Panc1 (cell line): ENCODE measurements around the gene P2RY11. TPM values are rescaled to one million over a fixed set of nuclear protein-coding genes. Genes with fewer than 3 reads are reported as not detected.

Source experiments
- ATAC-seq: fragments of 200-7000 bp; cut with Tn5 transposase; 2 replicates; pipeline ENCODE4 v1.9.1; 2020; ENCODE audit warnings: mild to moderate bottlenecking, moderate library complexity
- BruUV-seq: library from RNA; stranded (reverse); fragments of 400-500 nt; replicated peaks from 2 replicates; lab custom pipeline; 2021; lab: Mats Ljungman, UMichigan
- CTCF ChIA-PET: fragments of 300-600 bp; sonication (Branson Sonifier 250); formaldehyde crosslinking; loops from one replicate; lab custom pipeline; 2022; ENCODE audit warnings: antibody characterized with exemption; lab: Charles Lee
- POLR2A ChIA-PET: fragments of 300-600 bp; sonication (Branson Sonifier 250); formaldehyde crosslinking; loops from one replicate; lab custom pipeline; 2022; ENCODE audit warnings: antibody characterized with exemption; lab: Charles Lee
- DNase-seq: peaks from one replicate; pipeline ENCODE4 v3.0.0-alpha.2; 2010; ENCODE audit warnings: low read depth, low spot score
- H3K27ac ChIP-seq: 2 replicates; pipeline ENCODE4 v1.5.1; 2011; ENCODE audit warnings: mild to moderate bottlenecking, low read length, inconsistent platforms
- H3K27me3 ChIP-seq: fragments of 200-500 bp; sonication (Bioruptor generic); 2 replicates; pipeline ENCODE4 v1.6.0; 2014; ENCODE audit warnings: low read length, inconsistent platforms; ENCODE audit not compliant: control insufficient read depth, insufficient read depth
- H3K36me3 ChIP-seq: fragments of 200-500 bp; sonication (Bioruptor generic); 2 replicates; pipeline ENCODE4 v1.5.1; 2014; ENCODE audit warnings: inconsistent platforms, mild to moderate bottlenecking, low read length, moderate library complexity; ENCODE audit not compliant: control insufficient read depth, insufficient read depth
- H3K4me1 ChIP-seq: 2 replicates; pipeline ENCODE4 v1.5.1; 2011; ENCODE audit warnings: inconsistent platforms, mild to moderate bottlenecking, low read length, moderate library complexity; ENCODE audit not compliant: control insufficient read depth, insufficient read depth
- H3K4me3 ChIP-seq, 2 experiments: 2 replicates each; pipeline ENCODE4 v1.5.1; 2011 to 2012; ENCODE audit warnings: low read depth in 2 of 2, low read length in 2 of 2, mild to moderate bottlenecking in 2 of 2, inconsistent platforms in 1 of 2, moderate library complexity in 1 of 2
- H3K9me3 ChIP-seq: fragments of 200-500 bp; sonication (Bioruptor generic); 2 replicates; pipeline ENCODE4 v1.5.1; 2014; ENCODE audit warnings: low read depth, mild to moderate bottlenecking, inconsistent platforms, low read length, moderate library complexity; ENCODE audit not compliant: control insufficient read depth, insufficient read depth
- CTCF ChIP-seq: fragments of 450-650 bp; IDR thresholded peaks from 2 replicates; pipeline ENCODE4 v1.5.1; 2017; ENCODE audit warnings: mild to moderate bottlenecking
- POLR2AphosphoS5 ChIP-seq: IDR thresholded peaks from 2 replicates; pipeline ENCODE4 v1.6.1; 2012; ENCODE audit warnings: mild to moderate bottlenecking, low read depth, low read length, moderate library complexity
- REST ChIP-seq, 2 experiments: IDR thresholded peaks; 2 replicates each; pipeline ENCODE4 v1.6.1; 2011 to 2012; ENCODE audit warnings: low read depth in 2 of 2, control low read depth in 1 of 2, low read length in 1 of 2, mild to moderate bottlenecking in 1 of 2, moderate library complexity in 1 of 2; ENCODE audit not compliant: insufficient read depth in 1 of 2
- SIN3A ChIP-seq: IDR thresholded peaks from 2 replicates; pipeline ENCODE4 v1.6.1; 2012; ENCODE audit warnings: low read depth, mild to moderate bottlenecking, low read length, moderate library complexity, borderline replicate concordance; ENCODE audit not compliant: insufficient read depth
- TCF7L2 ChIP-seq: IDR thresholded peaks from 2 replicates; pipeline ENCODE4 v1.6.1; 2011; ENCODE audit warnings: mild to moderate bottlenecking, low read depth, low read length, inconsistent platforms
- in situ Hi-C: cut with HindIII; loops from 2 replicates; pipeline ENCODE4 v1.10.0; 2016; ENCODE audit warnings: low sequenced_read_pairs, low pct_unique_long_range_greater_than_20kb
- intact Hi-C: fragments of 100-400 bp; cut with micrococcal nuclease; formaldehyde crosslinking; loops from one replicate; pipeline ENCODE4 v1.10.0; 2022; ENCODE audit not compliant: unreplicated experiment
- total RNA-seq: library from RNA; stranded (reverse); gene quantifications from one replicate; pipeline ENCODE4 v1.2.1, GENCODE V29; 2021; ENCODE audit not compliant: unreplicated experiment

Gene P2RY11
- total RNA-seq, 1 experiment from 2014 or later, result 12.5 TPM

GRCh38 chr19:10146142-10146541, 34.6 kb downstream of the P2RY11 start:
- no peak for TF ChIP-seq TCF7L2
- no peak for TF ChIP-seq SIN3A
- TF ChIP-seq REST (IDR thresholded peaks at IDR 0.05; ENCODE audit: insufficient read depth in 1 of 2, low read depth in 2 of 2, low read length in 1 of 2), result no peak
- no peak for TF ChIP-seq CTCF
- TF ChIP-seq POLR2AphosphoS5, result no peak
- ChIA-PET CTCF (no interaction called here), POLR2A (no interaction called here)
- H3K36me3 ChIP-seq, result peaks cover 7% of the 10 kb centered on the region; the same call in 1 of the 2 replicates
- no TSS peak for BruUV-seq
- no peak overlapping the region for H3K4me3 ChIP-seq
- intact Hi-C loops (no loop called here), in situ Hi-C loops (no loop called here)
- ATAC-seq (no peak), DNase-seq (no peak)
- H3K9me3 ChIP-seq, result no peaks in the 10 kb centered on the region
- H3K27ac ChIP-seq, result no peak overlapping the region
- H3K4me1 ChIP-seq, result no peaks in the 10 kb centered on the region
- H3K27me3 ChIP-seq, result no peaks in the 10 kb centered on the region

GRCh38 chr19:10149427-10149826, 37.9 kb downstream of the P2RY11 start:
- in situ Hi-C loops, result no loop called here
- Histone ChIP-seq H3K27me3 (no peaks in the 10 kb centered on the region), H3K27ac (no peak overlapping the region), H3K4me3 (no peak overlapping the region), H3K9me3 (no peaks in the 10 kb centered on the region), H3K36me3 (peaks cover 11% of the 10 kb centered on the region), H3K4me1 (no peaks in the 10 kb centered on the region)
- no peak for ATAC-seq
- no peak for DNase-seq
- BruUV-seq, result no TSS peak
- intact Hi-C loops, result no loop called here
- POLR2A ChIA-PET, result no interaction called here
- TF ChIP-seq CTCF, result no peak
- no peak for TF ChIP-seq SIN3A
- no peak for TF ChIP-seq REST (IDR thresholded peaks at IDR 0.05; ENCODE audit: insufficient read depth in 1 of 2, low read depth in 2 of 2, low read length in 1 of 2)
- no peak for TF ChIP-seq POLR2AphosphoS5
- no peak for TF ChIP-seq TCF7L2
- CTCF ChIA-PET, result no interaction called here
